ENCODE measurements around the gene LIPT1.
"Not testable (repeated sequence)": the region's sequence is repeated elsewhere in the genome, so short reads cannot be mapped to it uniquely, and the experiment has no call there.

LIPT1 gene

GRCh38 chr2:99188357-99188756, 33.6 kb downstream of the LIPT1 start:
- in situ Hi-C loops (cut with MboI; ENCODE audit: low sequenced_read_pairs, unreplicated experiment): loop anchor here (25.0 kb wide), 1 partner anchor 299 kb away; the partner anchor contains the start of gene REV1
- no peak for DNase-seq (ENCODE audit: low spot score)
- TF ChIP-seq CTCF (IDR thresholded peaks at IDR 0.05; ENCODE audit: borderline replicate concordance, control extremely low read depth, extremely low read depth, insufficient read depth, missing control alignments): no peak

- in situ Hi-C loops (cut with MboI; ENCODE audit: low sequenced_read_pairs, unreplicated experiment): loop anchor here (25.0 kb wide), 1 partner anchor 297 kb away; the partner anchor contains the start of gene REV1
- TF ChIP-seq CTCF (IDR thresholded peaks at IDR 0.05; ENCODE audit: borderline replicate concordance, control extremely low read depth, extremely low read depth, insufficient read depth, missing control alignments): no peak
- DNase-seq (ENCODE audit: low spot score): no peak
Observed at GRCh38 chr2:99190548-99190947, 35.8 kb downstream of the LIPT1 start.

- not testable (repeated sequence) for DNase-seq (ENCODE audit: low spot score)
- in situ Hi-C loops (cut with MboI; ENCODE audit: low sequenced_read_pairs, unreplicated experiment): loop anchor here (25.0 kb wide), 1 partner anchor 295 kb away; the partner anchor contains the start of gene REV1
Observed at GRCh38 chr2:99192364-99192763, 37.6 kb downstream of the LIPT1 start.

- TF ChIP-seq CTCF (IDR thresholded peaks at IDR 0.05; ENCODE audit: borderline replicate concordance, control extremely low read depth, extremely low read depth, insufficient read depth, missing control alignments): no peak
- DNase-seq (ENCODE audit: low spot score): no peak
- in situ Hi-C loops (cut with MboI; ENCODE audit: low sequenced_read_pairs, unreplicated experiment): loop anchor here (25.0 kb wide), 1 partner anchor 289 kb away; the partner anchor contains the start of gene REV1
Observed at GRCh38 chr2:99198103-99198841, 43.5 kb downstream of the LIPT1 start.

GRCh38 chr2:99200076-99200800, 45.5 kb downstream of the LIPT1 start:
- no peak for TF ChIP-seq CTCF (IDR thresholded peaks at IDR 0.05; ENCODE audit: borderline replicate concordance, control extremely low read depth, extremely low read depth, insufficient read depth, missing control alignments)
- in situ Hi-C loops (cut with MboI; ENCODE audit: low sequenced_read_pairs, unreplicated experiment): no loop called here
- no peak for DNase-seq (ENCODE audit: low spot score)

- no peak for TF ChIP-seq CTCF (IDR thresholded peaks at IDR 0.05; ENCODE audit: borderline replicate concordance, control extremely low read depth, extremely low read depth, insufficient read depth, missing control alignments)
- DNase-seq (ENCODE audit: low spot score): no peak
- in situ Hi-C loops (cut with MboI; ENCODE audit: low sequenced_read_pairs, unreplicated experiment): no loop called here
Observed at GRCh38 chr2:99201959-99202678, 47.4 kb downstream of the LIPT1 start.

All from GM13976 (cell line).